ENCODE results near the gene KLHDC7B.
A peak's percentile ranks its signal among the peaks of the same experiment; 100 is the strongest.

KLHDC7B gene

GRCh38 chr22:50542416-50542927, 3.2 kb upstream of the KLHDC7B start:
- Histone ChIP-seq H3K56ac (ENCODE audit: low read length) (no peak overlapping the region), H3K4me1 (ENCODE audit: control insufficient read depth, low read depth, low read length) (no peaks in the 10 kb centered on the region), H2BK120ac (ENCODE audit: low read depth, low read length) (no peak overlapping the region), H4K8ac (ENCODE audit: low read depth, low read length) (no peak overlapping the region), H3K23ac (ENCODE audit: low read length) (no peak overlapping the region), H3K4ac (ENCODE audit: low read depth, low read length) (no peak overlapping the region), H3K36me3 (ENCODE audit: control insufficient read depth, insufficient read depth, low read length) (no peaks in the 10 kb centered on the region), H3K18ac (ENCODE audit: low read length) (no peak overlapping the region), H3K79me2 (ENCODE audit: control insufficient read depth, insufficient read depth, low read length) (no peaks in the 10 kb centered on the region), H4K5ac (ENCODE audit: low read length) (no peak overlapping the region), H3K9ac (ENCODE audit: low read length) (no peak overlapping the region), H3K27me3 (ENCODE audit: insufficient read depth, low read length, poor library complexity) (no peaks in the 10 kb centered on the region), H2BK15ac (replicated peaks; ENCODE audit: low read depth) (no peak overlapping the region), H2BK5ac (ENCODE audit: low read length) (no peak overlapping the region), H3K79me1 (ENCODE audit: low read length) (no peaks in the 10 kb centered on the region), H2AK5ac (ENCODE audit: low read length) (no peak overlapping the region), H3K27ac (ENCODE audit: low read depth, low read length) (no peak overlapping the region), H3K4me2 (ENCODE audit: low read length) (no peak overlapping the region), H3K4me3 (ENCODE audit: low read length) (no peak overlapping the region)
- no CpG with 5 or more reads among the region's 19 CpGs for WGBS (ENCODE audit: extremely low coverage, insufficient coverage, low lambda C conversion rate)
- DNase-seq, result no peak

- Histone ChIP-seq H4K5ac (ENCODE audit: low read length) (no peak overlapping the region), H3K4me3 (ENCODE audit: low read length) (no peak overlapping the region), H3K27ac (ENCODE audit: low read depth, low read length) (no peak overlapping the region), H3K27me3 (ENCODE audit: insufficient read depth, low read length, poor library complexity) (no peaks in the 10 kb centered on the region), H3K79me1 (ENCODE audit: low read length) (no peaks in the 10 kb centered on the region), H4K8ac (ENCODE audit: low read depth, low read length) (no peak overlapping the region), H2BK5ac (ENCODE audit: low read length) (no peak overlapping the region), H3K4ac (ENCODE audit: low read depth, low read length) (no peak overlapping the region), H3K23ac (ENCODE audit: low read length) (no peak overlapping the region), H2AK5ac (ENCODE audit: low read length) (no peak overlapping the region), H2BK15ac (replicated peaks; ENCODE audit: low read depth) (no peak overlapping the region), H3K4me2 (ENCODE audit: low read length) (no peak overlapping the region), H3K56ac (ENCODE audit: low read length) (peak overlapping the region; percentile 64), H3K18ac (ENCODE audit: low read length) (no peak overlapping the region), H3K36me3 (ENCODE audit: control insufficient read depth, insufficient read depth, low read length) (no peaks in the 10 kb centered on the region), H3K4me1 (ENCODE audit: control insufficient read depth, low read depth, low read length) (no peaks in the 10 kb centered on the region), H3K9ac (ENCODE audit: low read length) (no peak overlapping the region), H2BK120ac (ENCODE audit: low read depth, low read length) (no peak overlapping the region), H3K79me2 (ENCODE audit: control insufficient read depth, insufficient read depth, low read length) (no peaks in the 10 kb centered on the region)
- peak; percentile 85 for DNase-seq
- WGBS (ENCODE audit: extremely low coverage, insufficient coverage, low lambda C conversion rate), result no CpG with 5 or more reads among the region's 52 CpGs
Measured at GRCh38 chr22:50544078-50544745, 1.5 kb upstream of the KLHDC7B start.

DNA sequence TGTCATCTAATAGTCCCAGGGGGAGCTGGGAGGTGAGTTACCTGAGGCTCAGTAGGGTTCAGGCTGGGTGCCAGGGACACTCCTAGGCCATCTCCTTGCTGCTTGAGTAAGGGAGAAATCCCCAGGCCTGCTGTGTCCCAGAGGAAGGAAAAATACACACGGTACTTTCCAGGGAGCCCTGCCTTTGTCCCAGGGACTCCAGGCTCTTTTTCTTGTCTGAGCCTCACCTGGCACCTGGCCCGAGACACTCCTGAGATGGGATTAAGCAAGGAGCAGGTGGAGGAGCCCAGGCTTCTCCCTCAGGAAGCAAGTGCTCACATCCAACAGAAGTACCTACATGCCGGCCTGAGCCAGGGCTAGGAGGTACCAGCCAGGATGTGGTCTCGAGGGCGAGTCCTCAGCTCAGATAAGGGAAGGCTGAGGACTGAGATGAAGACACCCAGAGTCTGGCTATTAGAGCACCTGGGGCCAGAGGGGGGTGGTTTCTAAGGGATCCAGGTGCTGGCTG, 899 bp upstream of the KLHDC7B start:
- no peak overlapping the region for H3K23ac ChIP-seq (ENCODE audit: low read length)
- WGBS (ENCODE audit: extremely low coverage, insufficient coverage, low lambda C conversion rate), result no CpG with 5 or more reads among the region's 5 CpGs
- no peaks in the 10 kb centered on the region for H3K36me3 ChIP-seq (ENCODE audit: control insufficient read depth, insufficient read depth, low read length)
- no peak overlapping the region for H2BK15ac ChIP-seq (replicated peaks; ENCODE audit: low read depth)
- H2AK5ac ChIP-seq (ENCODE audit: low read length), result no peak overlapping the region
- H3K9ac ChIP-seq (ENCODE audit: low read length), result no peak overlapping the region
- no peaks in the 10 kb centered on the region for H3K27me3 ChIP-seq (ENCODE audit: insufficient read depth, low read length, poor library complexity)
- H2BK120ac ChIP-seq (ENCODE audit: low read depth, low read length), result no peak overlapping the region
- no peak overlapping the region for H3K56ac ChIP-seq (ENCODE audit: low read length)
- H3K4me1 ChIP-seq (ENCODE audit: control insufficient read depth, low read depth, low read length), result no peaks in the 10 kb centered on the region
- H3K4me3 ChIP-seq (ENCODE audit: low read length), result no peak overlapping the region
- no peaks in the 10 kb centered on the region for H3K79me1 ChIP-seq (ENCODE audit: low read length)
- H4K8ac ChIP-seq (ENCODE audit: low read depth, low read length), result no peak overlapping the region
- no peak overlapping the region for H3K4ac ChIP-seq (ENCODE audit: low read depth, low read length)
- no peak overlapping the region for H4K5ac ChIP-seq (ENCODE audit: low read length)
- no peak overlapping the region for H3K18ac ChIP-seq (ENCODE audit: low read length)
- DNase-seq, result no peak
- H3K79me2 ChIP-seq (ENCODE audit: control insufficient read depth, insufficient read depth, low read length), result no peaks in the 10 kb centered on the region
- H3K4me2 ChIP-seq (ENCODE audit: low read length), result no peak overlapping the region
- no peak overlapping the region for H2BK5ac ChIP-seq (ENCODE audit: low read length)
- no peak overlapping the region for H3K27ac ChIP-seq (ENCODE audit: low read depth, low read length)

- no peak overlapping the region for H2AK5ac ChIP-seq (ENCODE audit: low read length)
- H3K79me2 ChIP-seq (ENCODE audit: control insufficient read depth, insufficient read depth, low read length), result no peaks in the 10 kb centered on the region
- no peak overlapping the region for H3K23ac ChIP-seq (ENCODE audit: low read length)
- no peak overlapping the region for H3K9ac ChIP-seq (ENCODE audit: low read length)
- DNase-seq, result no peak
- H2BK15ac ChIP-seq (replicated peaks; ENCODE audit: low read depth), result no peak overlapping the region
- no peak overlapping the region for H3K4ac ChIP-seq (ENCODE audit: low read depth, low read length)
- no peaks in the 10 kb centered on the region for H3K4me1 ChIP-seq (ENCODE audit: control insufficient read depth, low read depth, low read length)
- no CpG with 5 or more reads among the region's 78 CpGs for WGBS (ENCODE audit: extremely low coverage, insufficient coverage, low lambda C conversion rate)
- no peaks in the 10 kb centered on the region for H3K79me1 ChIP-seq (ENCODE audit: low read length)
- H4K5ac ChIP-seq (ENCODE audit: low read length), result no peak overlapping the region
- no peak overlapping the region for H3K18ac ChIP-seq (ENCODE audit: low read length)
- H2BK120ac ChIP-seq (ENCODE audit: low read depth, low read length), result no peak overlapping the region
- H3K56ac ChIP-seq (ENCODE audit: low read length), result no peak overlapping the region
- no peak overlapping the region for H3K27ac ChIP-seq (ENCODE audit: low read depth, low read length)
- no peaks in the 10 kb centered on the region for H3K27me3 ChIP-seq (ENCODE audit: insufficient read depth, low read length, poor library complexity)
- no peak overlapping the region for H2BK5ac ChIP-seq (ENCODE audit: low read length)
- H3K4me2 ChIP-seq (ENCODE audit: low read length), result no peak overlapping the region
- H3K36me3 ChIP-seq (ENCODE audit: control insufficient read depth, insufficient read depth, low read length), result no peaks in the 10 kb centered on the region
- no peak overlapping the region for H4K8ac ChIP-seq (ENCODE audit: low read depth, low read length)
- H3K4me3 ChIP-seq (ENCODE audit: low read length), result no peak overlapping the region
Measured at GRCh38 chr22:50546326-50547262, 895 bp downstream of the KLHDC7B start.

GRCh38 chr22:50547263-50547985, 1.7 kb downstream of the KLHDC7B start:
- no peak overlapping the region for H2BK5ac ChIP-seq (ENCODE audit: low read length)
- H3K9ac ChIP-seq (ENCODE audit: low read length), result no peak overlapping the region
- no peak overlapping the region for H3K4me2 ChIP-seq (ENCODE audit: low read length)
- H3K56ac ChIP-seq (ENCODE audit: low read length), result no peak overlapping the region
- no peaks in the 10 kb centered on the region for H3K79me1 ChIP-seq (ENCODE audit: low read length)
- no peak for DNase-seq
- no peak overlapping the region for H3K4me3 ChIP-seq (ENCODE audit: low read length)
- H3K4ac ChIP-seq (ENCODE audit: low read depth, low read length), result no peak overlapping the region
- no peak overlapping the region for H2BK15ac ChIP-seq (replicated peaks; ENCODE audit: low read depth)
- H2AK5ac ChIP-seq (ENCODE audit: low read length), result no peak overlapping the region
- H3K36me3 ChIP-seq (ENCODE audit: control insufficient read depth, insufficient read depth, low read length), result no peaks in the 10 kb centered on the region
- H3K27ac ChIP-seq (ENCODE audit: low read depth, low read length), result no peak overlapping the region
- no peak overlapping the region for H4K8ac ChIP-seq (ENCODE audit: low read depth, low read length)
- H3K18ac ChIP-seq (ENCODE audit: low read length), result no peak overlapping the region
- H4K5ac ChIP-seq (ENCODE audit: low read length), result no peak overlapping the region
- no peaks in the 10 kb centered on the region for H3K27me3 ChIP-seq (ENCODE audit: insufficient read depth, low read length, poor library complexity)
- H3K79me2 ChIP-seq (ENCODE audit: control insufficient read depth, insufficient read depth, low read length), result no peaks in the 10 kb centered on the region
- no peaks in the 10 kb centered on the region for H3K4me1 ChIP-seq (ENCODE audit: control insufficient read depth, low read depth, low read length)
- no CpG with 5 or more reads among the region's 35 CpGs for WGBS (ENCODE audit: extremely low coverage, insufficient coverage, low lambda C conversion rate)
- no peak overlapping the region for H2BK120ac ChIP-seq (ENCODE audit: low read depth, low read length)
- H3K23ac ChIP-seq (ENCODE audit: low read length), result no peak overlapping the region
